ENCODE data around the gene CNPY3. TPM values are rescaled to one million over a fixed set of nuclear protein-coding genes. Genes with fewer than 3 reads are reported as not detected.
A peak's percentile ranks its signal among the peaks of the same experiment; 100 is the strongest.

Gene CNPY3
- total and polyA plus RNA-seq, 10 donors, result 82.2 to 115 (median 106) TPM

- Histone ChIP-seq H3K27me3 (replicated peaks in 1 of 7) (no peaks in the 10 kb centered on the region), H3K4me1 (no peaks in the 10 kb centered on the region), H3K36me3 (peaks cover 0 to 97% (median 60%) of the 10 kb centered on the region in 6 donors), H3K9me3 (no peaks in the 10 kb centered on the region), H3K27ac (no peak overlapping the region), H3K4me3 (no peak overlapping the region)
- DNase-seq, result no peak
- TF ChIP-seq POLR2AphosphoS5 (IDR thresholded peaks at IDR 0.05) (no peak), POLR2A (IDR thresholded peaks at IDR 0.05) (no peak)
- TF ChIP-seq, protein P1, sequence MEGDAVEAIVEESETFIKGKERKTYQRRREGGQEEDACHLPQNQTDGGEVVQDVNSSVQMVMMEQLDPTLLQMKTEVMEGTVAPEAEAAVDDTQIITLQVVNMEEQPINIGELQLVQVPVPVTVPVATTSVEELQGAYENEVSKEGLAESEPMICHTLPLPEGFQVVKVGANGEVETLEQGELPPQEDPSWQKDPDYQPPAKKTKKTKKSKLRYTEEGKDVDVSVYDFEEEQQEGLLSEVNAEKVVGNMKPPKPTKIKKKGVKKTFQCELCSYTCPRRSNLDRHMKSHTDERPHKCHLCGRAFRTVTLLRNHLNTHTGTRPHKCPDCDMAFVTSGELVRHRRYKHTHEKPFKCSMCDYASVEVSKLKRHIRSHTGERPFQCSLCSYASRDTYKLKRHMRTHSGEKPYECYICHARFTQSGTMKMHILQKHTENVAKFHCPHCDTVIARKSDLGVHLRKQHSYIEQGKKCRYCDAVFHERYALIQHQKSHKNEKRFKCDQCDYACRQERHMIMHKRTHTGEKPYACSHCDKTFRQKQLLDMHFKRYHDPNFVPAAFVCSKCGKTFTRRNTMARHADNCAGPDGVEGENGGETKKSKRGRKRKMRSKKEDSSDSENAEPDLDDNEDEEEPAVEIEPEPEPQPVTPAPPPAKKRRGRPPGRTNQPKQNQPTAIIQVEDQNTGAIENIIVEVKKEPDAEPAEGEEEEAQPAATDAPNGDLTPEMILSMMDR (IDR thresholded peaks at IDR 0.05 in 8 of 11, conservative IDR thresholded peaks at IDR 0.05 in 3 of 11), result no peak
- 69 to 83% (median 72%) methylated on average over 7 of the region's 7 CpGs for WGBS, 5 donors
- intact Hi-C loops (cut with DNase I; ENCODE audit: low total_unique reads), result no loop called here
Measured at GRCh38 chr6:42966571-42966970, 37.3 kb downstream of the CNPY3 start.

- no peaks in the 10 kb centered on the region for H3K9me3 ChIP-seq
- peaks cover 0 to 99% (median 58%) of the 10 kb centered on the region in 6 donors for H3K36me3 ChIP-seq
- 90 to 99% (median 97%) methylated on average over 11 of the region's 11 CpGs for whole genome bisulfite sequencing, 5 donors
- TF ChIP-seq POLR2AphosphoS5 (IDR thresholded peaks at IDR 0.05) (peak in 1 of 3 donors; percentile 21), POLR2A (IDR thresholded peaks at IDR 0.05) (no peak)
- TF ChIP-seq, protein P1 (IDR thresholded peaks at IDR 0.05 in 8 of 11, conservative IDR thresholded peaks at IDR 0.05 in 3 of 11), result no peak
- H3K27me3 ChIP-seq (replicated peaks in 1 of 7), result no peaks in the 10 kb centered on the region
- no peak for DNase-seq
- H3K4me1 ChIP-seq, result no peaks in the 10 kb centered on the region
- no peak overlapping the region for H3K27ac ChIP-seq
- intact Hi-C loops (cut with DNase I; ENCODE audit: low total_unique reads), result no loop called here
- no peak overlapping the region for H3K4me3 ChIP-seq
Measured at GRCh38 chr6:42967228-42967627, 37.9 kb downstream of the CNPY3 start.

GRCh38 chr6:42968126-42968701, 38.9 kb downstream of the CNPY3 start:
- WGBS, 5 donors, result 95 to 97% (median 97%) methylated on average over 9 to 12 of the region's 12 CpGs

GRCh38 chr6:42968783-42969182, 39.5 kb downstream of the CNPY3 start:
- H3K36me3 ChIP-seq, result peaks cover 0 to 98% (median 52%) of the 10 kb centered on the region in 6 donors
- no peak overlapping the region for H3K27ac ChIP-seq
- no peak overlapping the region for H3K4me3 ChIP-seq
- DNase-seq, result no peak
- no peaks in the 10 kb centered on the region for H3K27me3 ChIP-seq (replicated peaks in 1 of 7)
- peaks cover 0 to 2% (median 0%) of the 10 kb centered on the region in 6 donors for H3K4me1 ChIP-seq
- no peaks in the 10 kb centered on the region for H3K9me3 ChIP-seq
- intact Hi-C loops (cut with DNase I; ENCODE audit: low total_unique reads), result no loop called here
- 73 to 100% (median 81%) methylated on average over 2 to 4 of the region's 4 CpGs for WGBS, 5 donors
- TF ChIP-seq, protein P1 (IDR thresholded peaks at IDR 0.05 in 8 of 11, conservative IDR thresholded peaks at IDR 0.05 in 3 of 11), result no peak
- TF ChIP-seq POLR2AphosphoS5 (IDR thresholded peaks at IDR 0.05), result no peak
- no peak for TF ChIP-seq POLR2A (IDR thresholded peaks at IDR 0.05)

More at GRCh38 chr6:42968126-42968701, 38.9 kb downstream of the CNPY3 start:
- Histone ChIP-seq H3K9me3 (no peaks in the 10 kb centered on the region), H3K4me3 (no peak overlapping the region), H3K27me3 (replicated peaks in 1 of 7) (no peaks in the 10 kb centered on the region), H3K27ac (no peak overlapping the region), H3K4me1 (no peaks in the 10 kb centered on the region), H3K36me3 (peaks cover 0 to 98% (median 55%) of the 10 kb centered on the region in 6 donors)
- TF ChIP-seq POLR2AphosphoS5 (IDR thresholded peaks at IDR 0.05), result peak in 1 of 3 donors; percentile 14
- TF ChIP-seq, protein P1 (IDR thresholded peaks at IDR 0.05 in 8 of 11, conservative IDR thresholded peaks at IDR 0.05 in 3 of 11), result no peak
- no peak for TF ChIP-seq POLR2A (IDR thresholded peaks at IDR 0.05)
- DNase-seq, result peak; percentile 62
- intact Hi-C loops (cut with DNase I; ENCODE audit: low total_unique reads), result no loop called here

Data from spleen (tissue), 11 donors.